H1 (cell line): ENCODE measurements around the gene FHIT. TPM values are rescaled to one million over a fixed set of nuclear protein-coding genes. Genes with fewer than 3 reads are reported as not detected.

Source experiments
- BCL11A ChIP-seq, 2 experiments: IDR thresholded peaks; one replicate each; pipeline ENCODE4 v1.6.1; 2011; ENCODE audit warnings: low read depth in 2 of 2, low read length in 2 of 2, mild to moderate bottlenecking in 2 of 2
- CHD2 ChIP-seq: IDR thresholded peaks from 2 replicates; pipeline ENCODE4 v1.6.1; 2012; ENCODE audit warnings: low read length, improper control_type of control experiment
- CTBP2 ChIP-seq: IDR thresholded peaks from 2 replicates; pipeline ENCODE4 v1.7.0; 2011; ENCODE audit warnings: borderline replicate concordance, mild to moderate bottlenecking, moderate library complexity, mixed read lengths, low read length; ENCODE audit not compliant: insufficient read depth, insufficient read length
- E2F6 ChIP-seq: IDR thresholded peaks from 2 replicates; pipeline ENCODE4 v1.6.1; 2012; ENCODE audit warnings: inconsistent platforms
- GTF2F1 ChIP-seq: IDR thresholded peaks from 2 replicates; pipeline ENCODE4 v1.6.1; 2012; ENCODE audit warnings: low read depth, low read length, improper control_type of control experiment, borderline replicate concordance
- PHF8 ChIP-seq: fragments of 200-600 bp; sonication (generic); conservative IDR thresholded peaks from 2 replicates; pipeline ENCODE4 v1.7.1; 2012; ENCODE audit warnings: low read depth, mild to moderate bottlenecking, inconsistent platforms, low read length, moderate library complexity
- POLR2A ChIP-seq, 2 experiments: IDR thresholded peaks; 1 replicate in 1 of 2; 2 replicates in 1 of 2; pipeline ENCODE4 v1.6.1; 2011; ENCODE audit warnings: low read depth in 2 of 2, low read length in 2 of 2, mild to moderate bottlenecking in 2 of 2; ENCODE audit errors: control extremely low read depth in 1 of 2
- RXRA ChIP-seq: IDR thresholded peaks from 2 replicates; pipeline ENCODE4 v1.6.1; 2011; ENCODE audit warnings: low read depth, mild to moderate bottlenecking, low read length, moderate library complexity; ENCODE audit not compliant: insufficient read depth
- SAP30 ChIP-seq: fragments of 300-600 bp; sonication (generic); IDR thresholded peaks from 2 replicates; pipeline ENCODE4 v1.7.1; 2012; ENCODE audit warnings: low read length, moderate library complexity, mild to moderate bottlenecking, inconsistent platforms; ENCODE audit not compliant: insufficient read depth, insufficient replicate concordance
- SP4 ChIP-seq: IDR thresholded peaks from 2 replicates; pipeline ENCODE4 v1.6.1; 2012; ENCODE audit warnings: low read length, inconsistent platforms
- SUZ12 ChIP-seq: fragments of 200-600 bp; sonication (generic); IDR thresholded peaks from 2 replicates; pipeline ENCODE4 v1.6.1; 2012; ENCODE audit warnings: mild to moderate bottlenecking, inconsistent platforms, low read length, moderate library complexity, mixed read lengths
- ZNF274 ChIP-seq: IDR thresholded peaks from 2 replicates; pipeline ENCODE4 v1.7.0; 2012; ENCODE audit warnings: low read length, borderline replicate concordance; ENCODE audit errors: extremely low read depth
- polyA plus RNA-seq, 7 experiments: library from polyadenylated mRNA; depleted of rRNA in 3 of 7; stranded (reverse) in 5 of 7; unstranded in 2 of 7; fragments of >200 nt in 5 of 7; fragments of 200-250 nt in 2 of 7; gene quantifications; 1 replicate in 5 of 7; 2 replicates in 1 of 7; 4 replicates in 1 of 7; pipeline versions ENCODE4 v1.2.1 to v1.2.3, GENCODE V29; 2011 to 2013; ENCODE audit warnings: missing spikeins in 2 of 7, mixed read lengths in 2 of 7
- total RNA-seq: library from RNA; stranded (reverse); fragmentation: NEBNext Ultra II Directional; extraction: Animal tissue kit (Norgen Biotek cat#: 25700); gene quantifications from 2 replicates; pipeline ENCODE4 v1.2.1, GENCODE V29; 2021
- TF ChIP-seq, protein P1 (sequence below): IDR thresholded peaks from 2 replicates; pipeline ENCODE4 v1.6.1; 2011; ENCODE audit warnings: low read depth, mild to moderate bottlenecking, low read length; ENCODE audit not compliant: insufficient read depth

The FHIT gene
- total and polyA plus RNA-seq, 2 of the 8 experiments (the other 6 are each of a cell fraction or from before 2014, with no cell fraction given) = 1.2 to 3.2 TPM

- no peak for TF ChIP-seq SAP30
- TF ChIP-seq GTF2F1 = no peak
- TF ChIP-seq CTBP2 = no peak
- TF ChIP-seq RXRA = no peak
- no peak for TF ChIP-seq ZNF274
- no peak for TF ChIP-seq POLR2A (IDR thresholded peaks at IDR 0.05; ENCODE audit: control extremely low read depth in 1 of 2, low read depth in 2 of 2, low read length in 2 of 2)
- no peak for TF ChIP-seq CHD2
- TF ChIP-seq E2F6 = peak; percentile 11; the same call in 1 of the 2 replicates
- TF ChIP-seq SUZ12 = no peak
- no peak for TF ChIP-seq SP4
- no peak for TF ChIP-seq PHF8
- TF ChIP-seq BCL11A (IDR thresholded peaks at IDR 0.05; ENCODE audit: low read depth in 2 of 2, low read length in 2 of 2) = no peak
- TF ChIP-seq, protein P1, sequence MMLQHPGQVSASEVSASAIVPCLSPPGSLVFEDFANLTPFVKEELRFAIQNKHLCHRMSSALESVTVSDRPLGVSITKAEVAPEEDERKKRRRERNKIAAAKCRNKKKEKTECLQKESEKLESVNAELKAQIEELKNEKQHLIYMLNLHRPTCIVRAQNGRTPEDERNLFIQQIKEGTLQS = no peak
Observed at GRCh38 chr3:60742606-60743145, 508.6 kb downstream of the FHIT start (continued).
